Fibroblast of lung (primary cell): ENCODE results near the gene PPFIBP2. TPM values are rescaled to one million over a fixed set of nuclear protein-coding genes. Genes with fewer than 3 reads are reported as not detected.

Source experiments
- DNase-seq, 2 donors: peaks; one replicate each; pipeline versions ENCODE4 v3.0.0 to v3.0.0-alpha.2; 2010; ENCODE audit warnings: low read depth in 2 of 2
- H2AFZ ChIP-seq: 2 replicates; pipeline ENCODE4 v1.5.1; 2012; ENCODE audit warnings: low read length, control low read depth, inconsistent platforms
- H3K27ac ChIP-seq: 2 replicates; pipeline ENCODE4 v1.5.1; 2011; ENCODE audit warnings: low read length, control low read depth; ENCODE audit not compliant: insufficient read depth
- H3K27me3 ChIP-seq: 2 replicates; pipeline ENCODE4 v1.5.1; 2011; ENCODE audit warnings: mild to moderate bottlenecking, low read length; ENCODE audit not compliant: control insufficient read depth, insufficient read depth
- H3K36me3 ChIP-seq: 2 replicates; pipeline ENCODE4 v1.5.1; 2011; ENCODE audit warnings: low read length; ENCODE audit not compliant: control insufficient read depth, insufficient read depth
- H3K4me1 ChIP-seq: 2 replicates; pipeline ENCODE4 v1.5.1; 2011; ENCODE audit warnings: low read length; ENCODE audit not compliant: control insufficient read depth, insufficient read depth; ENCODE audit errors: extremely low read depth
- H3K4me2 ChIP-seq: 2 replicates; pipeline ENCODE4 v1.5.1; 2011; ENCODE audit warnings: low read length, control low read depth; ENCODE audit not compliant: insufficient read depth; ENCODE audit errors: extremely low read depth
- H3K4me3 ChIP-seq, 4 experiments: fragments of 200-600 bp in 1 of 4; sonication (generic) in 1 of 4; replicated peaks in 1 of 4; 2 replicates each; pipeline ENCODE4 v1.5.1; 2011 to 2016; ENCODE audit warnings: low read length in 4 of 4, low read depth in 3 of 4, mild to moderate bottlenecking in 3 of 4, control low read depth in 2 of 4, inconsistent platforms in 1 of 4, mixed read lengths in 1 of 4; ENCODE audit not compliant: insufficient read depth in 1 of 4; ENCODE audit errors: control extremely low read depth in 1 of 4
- H3K79me2 ChIP-seq: 2 replicates; pipeline ENCODE4 v1.5.1; 2012; ENCODE audit warnings: mild to moderate bottlenecking, low read length, inconsistent platforms; ENCODE audit not compliant: control insufficient read depth, insufficient read depth
- H3K9ac ChIP-seq: 2 replicates; pipeline ENCODE4 v1.5.1; 2011; ENCODE audit warnings: mild to moderate bottlenecking, low read length, control low read depth; ENCODE audit not compliant: insufficient read depth
- H3K9me3 ChIP-seq: 2 replicates; pipeline ENCODE4 v1.5.1; 2012; ENCODE audit warnings: low read depth, low read length; ENCODE audit not compliant: control insufficient read depth, insufficient read depth
- H4K20me1 ChIP-seq: 2 replicates; pipeline ENCODE4 v1.5.1; 2011; ENCODE audit warnings: low read length; ENCODE audit not compliant: control insufficient read depth, insufficient read depth; ENCODE audit errors: extremely low read depth
- CTCF ChIP-seq, 2 donors: IDR thresholded peaks in 1 of 2; conservative IDR thresholded peaks in 1 of 2; 1 replicate in 1 of 2; 2 replicates in 1 of 2; pipeline ENCODE4 v1.5.1; 2011 to 2012; ENCODE audit warnings: low read length in 2 of 2, control low read depth in 1 of 2, inconsistent platforms in 1 of 2, low read depth in 1 of 2, mild to moderate bottlenecking in 1 of 2
- EZH2 ChIP-seq: IDR thresholded peaks from 2 replicates; pipeline ENCODE4 v1.5.1; 2012; ENCODE audit warnings: low read length, control low read depth, mild to moderate bottlenecking; ENCODE audit errors: missing control alignments
- polyA plus RNA-seq, 2 donors: library from polyadenylated mRNA; depleted of rRNA in 1 of 2; stranded (reverse) in 1 of 2; unstranded in 1 of 2; fragments of >200 nt; gene quantifications; 2 replicates each; pipeline ENCODE4 v1.2.1, GENCODE V29; 2011 to 2012; ENCODE audit warnings: missing spikeins in 1 of 2
- total RNA-seq: library from RNA; depleted of rRNA; stranded (reverse); fragments of >200 nt; gene quantifications from 2 replicates; pipeline ENCODE4 v1.2.1, GENCODE V29; 2014

Gene PPFIBP2
- total and polyA plus RNA-seq, 2 donors (not counting 1 experiment from before 2014, with no cell fraction given): 11.4 to 38.8 TPM

DNA sequence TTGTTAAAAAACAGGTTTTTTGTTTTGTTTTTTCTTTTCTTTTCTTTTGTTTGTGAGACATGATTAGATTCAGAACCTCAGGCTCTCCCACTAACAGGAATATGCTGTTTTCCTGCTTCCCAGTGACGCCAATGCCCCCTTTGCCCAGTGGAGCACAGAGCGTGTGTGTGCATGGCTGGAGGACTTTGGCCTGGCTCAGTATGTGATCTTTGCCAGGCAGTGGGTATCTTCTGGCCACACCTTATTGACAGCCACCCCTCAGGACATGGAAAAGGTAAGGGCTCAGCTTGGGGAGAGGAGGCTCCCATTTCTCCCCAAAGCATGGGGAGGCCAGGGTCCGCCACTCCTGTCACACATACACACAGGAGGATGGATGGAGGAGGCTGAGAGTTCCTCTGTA, 134.5 kb downstream of the PPFIBP2 start:
- H3K9ac ChIP-seq: no peak overlapping the region
- H4K20me1 ChIP-seq: no peaks in the 10 kb centered on the region
- no peak overlapping the region for H3K4me2 ChIP-seq
- no peaks in the 10 kb centered on the region for H3K36me3 ChIP-seq
- no peaks in the 10 kb centered on the region for H3K27me3 ChIP-seq
- H3K9me3 ChIP-seq: no peaks in the 10 kb centered on the region
- no peaks in the 10 kb centered on the region for H3K79me2 ChIP-seq
- H3K4me1 ChIP-seq: no peaks in the 10 kb centered on the region
- H3K27ac ChIP-seq: no peak overlapping the region
- H2AFZ ChIP-seq: no peak overlapping the region
- no peak overlapping the region for H3K4me3 ChIP-seq
- TF ChIP-seq CTCF (conservative IDR thresholded peaks at IDR 0.05 in 1 of 2, IDR thresholded peaks at IDR 0.05 in 1 of 2; ENCODE audit: low read depth in 1 of 2, low read length in 2 of 2) (no peak), EZH2 (no peak)
- no peak for DNase-seq

DNA sequence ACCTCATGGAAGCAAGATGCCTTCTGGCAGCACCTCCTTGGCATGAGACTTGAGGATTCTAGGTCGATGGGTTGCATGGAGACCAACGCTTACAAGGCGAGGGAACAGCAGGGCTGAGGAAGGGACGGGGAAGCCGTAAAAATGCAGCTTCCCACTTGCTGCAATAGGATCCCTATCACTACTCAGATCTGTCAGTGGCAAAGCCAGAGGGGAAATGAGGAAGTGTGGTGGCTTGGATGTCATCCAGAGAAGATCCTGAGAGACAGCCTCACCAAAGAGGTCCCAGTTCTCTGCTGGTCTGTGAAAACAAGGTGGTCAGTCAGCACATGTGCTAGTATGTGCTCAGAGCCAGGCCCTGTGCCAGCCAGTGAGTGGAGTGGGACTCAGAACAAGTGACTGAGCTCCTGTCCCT, 137.3 kb downstream of the PPFIBP2 start:
- no peaks in the 10 kb centered on the region for H3K4me1 ChIP-seq
- no peak overlapping the region for H3K9ac ChIP-seq
- no peak overlapping the region for H3K27ac ChIP-seq
- H3K4me2 ChIP-seq: no peak overlapping the region
- H3K4me3 ChIP-seq: no peak overlapping the region
- no peak overlapping the region for H2AFZ ChIP-seq
- H4K20me1 ChIP-seq: no peaks in the 10 kb centered on the region
- H3K36me3 ChIP-seq: no peaks in the 10 kb centered on the region
- H3K79me2 ChIP-seq: no peaks in the 10 kb centered on the region
- H3K9me3 ChIP-seq: no peaks in the 10 kb centered on the region
- no peak for DNase-seq
- TF ChIP-seq EZH2 (no peak), CTCF (conservative IDR thresholded peaks at IDR 0.05 in 1 of 2, IDR thresholded peaks at IDR 0.05 in 1 of 2; ENCODE audit: low read depth in 1 of 2, low read length in 2 of 2) (no peak)
- no peaks in the 10 kb centered on the region for H3K27me3 ChIP-seq

- TF ChIP-seq CTCF (conservative IDR thresholded peaks at IDR 0.05 in 1 of 2, IDR thresholded peaks at IDR 0.05 in 1 of 2; ENCODE audit: low read depth in 1 of 2, low read length in 2 of 2) (no peak), EZH2 (no peak)
- Histone ChIP-seq H4K20me1 (no peaks in the 10 kb centered on the region), H3K9me3 (no peaks in the 10 kb centered on the region), H3K27ac (no peak overlapping the region), H3K79me2 (no peaks in the 10 kb centered on the region), H3K4me2 (no peak overlapping the region), H2AFZ (no peak overlapping the region), H3K4me3 (no peak overlapping the region), H3K36me3 (no peaks in the 10 kb centered on the region), H3K9ac (no peak overlapping the region), H3K4me1 (no peaks in the 10 kb centered on the region), H3K27me3 (no peaks in the 10 kb centered on the region)
- no peak for DNase-seq
Measured at GRCh38 chr11:7651700-7652099, 137.9 kb downstream of the PPFIBP2 start.
